HL-60 (cell line): Measurements from ENCODE around the gene FGF1.

Source experiments
- CTCF ChIP-seq: IDR thresholded peaks from one replicate; pipeline ENCODE4 v1.5.1; 2011; ENCODE audit warnings: low read length, control low read depth, inconsistent platforms; ENCODE audit not compliant: insufficient read depth
- GABPA ChIP-seq: IDR thresholded peaks from 2 replicates; pipeline ENCODE4 v1.6.1; 2012; ENCODE audit warnings: low read depth
- POLR2AphosphoS5 ChIP-seq: IDR thresholded peaks from 2 replicates; pipeline ENCODE4 v1.6.1; 2012; ENCODE audit warnings: low read depth
- TF ChIP-seq, protein P1 (sequence below): IDR thresholded peaks from 2 replicates; pipeline ENCODE4 v1.6.1; 2012; ENCODE audit warnings: low read depth; ENCODE audit not compliant: insufficient replicate concordance

- TF ChIP-seq CTCF: no peak
- no peak for TF ChIP-seq POLR2AphosphoS5
- TF ChIP-seq GABPA: no peak
- TF ChIP-seq, protein P1, sequence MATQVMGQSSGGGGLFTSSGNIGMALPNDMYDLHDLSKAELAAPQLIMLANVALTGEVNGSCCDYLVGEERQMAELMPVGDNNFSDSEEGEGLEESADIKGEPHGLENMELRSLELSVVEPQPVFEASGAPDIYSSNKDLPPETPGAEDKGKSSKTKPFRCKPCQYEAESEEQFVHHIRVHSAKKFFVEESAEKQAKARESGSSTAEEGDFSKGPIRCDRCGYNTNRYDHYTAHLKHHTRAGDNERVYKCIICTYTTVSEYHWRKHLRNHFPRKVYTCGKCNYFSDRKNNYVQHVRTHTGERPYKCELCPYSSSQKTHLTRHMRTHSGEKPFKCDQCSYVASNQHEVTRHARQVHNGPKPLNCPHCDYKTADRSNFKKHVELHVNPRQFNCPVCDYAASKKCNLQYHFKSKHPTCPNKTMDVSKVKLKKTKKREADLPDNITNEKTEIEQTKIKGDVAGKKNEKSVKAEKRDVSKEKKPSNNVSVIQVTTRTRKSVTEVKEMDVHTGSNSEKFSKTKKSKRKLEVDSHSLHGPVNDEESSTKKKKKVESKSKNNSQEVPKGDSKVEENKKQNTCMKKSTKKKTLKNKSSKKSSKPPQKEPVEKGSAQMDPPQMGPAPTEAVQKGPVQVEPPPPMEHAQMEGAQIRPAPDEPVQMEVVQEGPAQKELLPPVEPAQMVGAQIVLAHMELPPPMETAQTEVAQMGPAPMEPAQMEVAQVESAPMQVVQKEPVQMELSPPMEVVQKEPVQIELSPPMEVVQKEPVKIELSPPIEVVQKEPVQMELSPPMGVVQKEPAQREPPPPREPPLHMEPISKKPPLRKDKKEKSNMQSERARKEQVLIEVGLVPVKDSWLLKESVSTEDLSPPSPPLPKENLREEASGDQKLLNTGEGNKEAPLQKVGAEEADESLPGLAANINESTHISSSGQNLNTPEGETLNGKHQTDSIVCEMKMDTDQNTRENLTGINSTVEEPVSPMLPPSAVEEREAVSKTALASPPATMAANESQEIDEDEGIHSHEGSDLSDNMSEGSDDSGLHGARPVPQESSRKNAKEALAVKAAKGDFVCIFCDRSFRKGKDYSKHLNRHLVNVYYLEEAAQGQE: no peak
Measured at GRCh38 chr5:142664067-142664466, 21.8 kb downstream of the FGF1 start.
